HG02588 (cell line): ENCODE results near the gene EIF3D.
A peak's percentile ranks its signal among the peaks of the same experiment; 100 is the strongest.

ENCODE experiments used
- ATAC-seq: cut with Tn5 transposase; IDR thresholded peaks from one replicate; pipeline ENCODE4 v1.9.1; 2021; ENCODE audit warnings: mild to moderate bottlenecking, moderate library complexity; ENCODE audit not compliant: unreplicated experiment

EIF3D gene

DNA sequence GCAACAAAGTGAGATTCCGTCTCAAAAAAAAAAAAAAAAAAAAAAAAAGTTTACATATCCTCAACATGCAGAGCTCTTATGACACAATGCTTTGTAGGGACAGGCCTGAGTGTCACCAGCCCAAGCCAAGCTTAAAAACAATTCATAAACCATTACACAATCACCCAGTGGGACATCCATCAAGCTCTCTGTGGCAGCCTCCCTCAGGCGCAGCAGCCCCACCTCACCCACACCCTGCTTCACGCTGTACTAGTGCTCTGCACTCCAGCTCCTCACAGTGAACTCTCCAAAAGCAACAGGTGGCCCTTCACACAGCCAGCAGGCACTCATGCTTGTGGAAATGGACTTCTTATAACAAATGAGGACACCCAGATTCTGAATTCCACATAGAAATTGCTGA, 18.6 kb downstream of the EIF3D start:
- no peak for ATAC-seq

DNA sequence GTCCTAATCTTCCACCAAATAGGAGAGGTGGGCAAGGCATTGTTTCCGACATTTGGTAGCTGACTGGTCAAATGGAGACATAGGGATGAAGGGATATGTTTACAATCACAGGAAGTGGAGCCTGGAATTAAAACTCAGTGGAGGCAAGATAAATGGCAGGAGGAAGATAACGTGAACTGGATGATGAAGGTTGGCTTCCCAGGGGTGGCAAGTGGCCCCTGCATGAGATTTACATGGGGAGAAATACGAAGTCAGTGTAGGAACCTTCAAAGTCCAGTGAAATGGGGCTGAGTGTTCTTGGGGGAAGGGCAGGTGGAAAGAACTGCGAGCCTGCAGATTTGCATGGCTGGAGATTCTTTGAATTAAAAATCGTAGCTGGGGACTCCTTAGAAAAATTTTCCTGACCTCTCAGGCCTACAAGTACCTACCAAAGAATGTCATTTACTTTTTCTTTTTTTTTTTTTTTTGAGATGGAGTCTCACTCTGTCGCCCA, 21.4 kb downstream of the EIF3D start:
- ATAC-seq, result no peak

GRCh38 chr22:36506637-36507517, 22.1 kb downstream of the EIF3D start, which contains the start of gene FOXRED2:
FOXRED2 (minus strand) TSS chr22:36507040; CDS start chr22:36506422, 618 bp downstream.
- peak; percentile 74 for ATAC-seq

- no peak for ATAC-seq
These were observed 22.8 kb downstream of the EIF3D start for GRCh38 chr22:36505998-36506635.

- no peak for ATAC-seq
These were observed 30.9 kb downstream of the EIF3D start for GRCh38 chr22:36497910-36498665.

DNA sequence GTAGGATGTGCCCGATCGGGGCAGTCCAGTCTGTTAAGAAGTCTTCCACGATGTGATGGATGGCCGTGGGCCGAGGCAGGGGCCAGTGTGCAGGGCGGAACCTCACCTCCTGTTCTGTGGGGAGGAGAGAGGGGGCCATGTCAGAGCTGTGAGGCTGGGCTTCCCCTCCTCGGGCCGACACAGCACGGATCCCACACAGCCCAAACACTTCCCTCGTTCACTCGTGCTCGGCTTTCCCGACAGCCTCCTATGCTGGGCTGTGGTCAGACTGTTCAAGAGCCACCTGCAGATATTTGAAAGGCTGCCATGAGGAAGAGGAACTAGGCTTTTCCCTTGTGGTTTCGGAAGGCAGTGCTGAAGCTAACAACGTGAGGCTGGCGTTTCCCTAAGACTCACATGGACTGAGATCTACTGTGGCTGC, 35.3 kb downstream of the EIF3D start:
- ATAC-seq, result no peak

DNA sequence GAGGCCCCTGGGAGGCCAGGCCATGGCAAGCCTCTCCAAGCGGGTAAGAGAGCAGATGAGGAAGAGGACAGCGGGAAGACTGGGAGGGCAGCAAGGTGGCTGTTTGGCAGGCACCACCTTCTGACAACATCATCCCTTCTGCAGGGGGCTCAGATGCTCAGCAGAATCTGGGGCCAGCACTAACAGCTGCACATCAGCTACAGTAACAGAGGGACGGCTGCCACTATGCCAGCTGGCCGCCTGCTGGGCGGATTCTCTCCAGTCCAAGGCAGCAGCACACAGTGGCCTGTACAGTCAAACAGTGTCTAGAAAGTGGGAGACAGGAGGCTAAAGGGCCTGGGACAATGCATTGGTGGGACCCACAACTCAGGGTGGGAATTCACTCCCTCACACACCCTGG, 36.9 kb downstream of the EIF3D start:
- no peak for ATAC-seq

DNA sequence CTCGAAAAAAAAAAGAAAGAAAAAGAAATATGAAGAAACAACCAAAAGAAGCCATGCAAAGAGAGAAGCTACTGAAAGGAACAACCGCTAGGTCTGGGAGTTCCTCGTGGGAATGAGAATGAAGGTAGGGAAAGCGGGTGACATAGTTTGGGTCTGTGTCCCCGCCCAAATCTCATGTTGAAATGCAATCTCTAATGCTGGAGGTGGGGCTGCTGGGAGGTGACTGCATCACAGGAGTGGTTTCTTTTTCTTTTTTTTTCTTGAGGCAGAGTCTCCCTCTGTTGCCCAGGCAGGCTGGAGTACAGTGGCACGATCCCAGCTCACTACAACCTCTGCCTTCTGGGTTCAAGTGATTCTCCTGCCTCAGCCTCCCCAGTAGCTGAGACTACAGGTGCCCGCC, 37.8 kb downstream of the EIF3D start:
- ATAC-seq, result no peak

- ATAC-seq, result no peak
These were observed 42.2 kb downstream of the EIF3D start for GRCh38 chr22:36486619-36487384.

DNA sequence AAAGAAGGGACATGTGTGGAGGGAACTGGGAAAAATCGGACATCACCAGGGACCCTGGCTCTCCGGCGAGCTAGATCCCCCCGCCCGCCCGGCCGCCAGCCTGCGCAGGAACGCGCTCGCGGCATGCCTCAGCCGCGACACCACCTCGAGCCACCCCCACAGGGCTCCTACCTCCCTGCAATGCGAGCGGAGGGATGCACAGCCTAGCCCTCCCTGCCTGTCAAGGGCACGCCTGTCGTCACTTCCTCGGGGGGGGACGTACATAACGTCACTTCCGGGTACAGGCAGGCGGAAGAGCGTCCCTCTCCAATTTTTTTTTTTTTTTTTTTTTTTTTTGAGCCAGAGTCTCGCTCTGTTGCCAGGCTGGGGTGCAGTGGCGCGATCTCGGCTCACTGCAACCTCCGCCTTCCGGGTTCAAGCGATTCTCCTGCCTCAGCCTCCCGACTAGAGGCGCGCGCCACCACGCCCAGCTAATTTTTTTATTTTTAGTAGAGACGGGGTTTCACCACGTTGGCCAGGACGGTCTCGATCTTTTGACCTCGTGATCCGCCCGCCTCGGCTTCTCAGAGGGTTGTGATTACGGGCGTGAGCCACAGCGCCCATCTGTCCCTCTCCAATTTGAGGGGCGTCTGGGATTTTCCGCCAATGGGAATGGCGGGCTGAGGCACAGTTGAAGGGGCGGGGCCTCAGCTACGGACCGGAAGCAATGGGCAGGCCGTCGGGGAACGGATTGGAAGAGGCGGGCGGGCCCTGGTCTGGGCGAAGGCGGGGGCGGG, 47.4 kb downstream of the EIF3D start, which contains the start of gene TXN2:
Gene TXN2, minus strand, starts transcription at position 248 of the 776 bp plus-strand sequence. CDS start 803 bp downstream, outside the sequence.
- peak; percentile 80 for ATAC-seq

DNA sequence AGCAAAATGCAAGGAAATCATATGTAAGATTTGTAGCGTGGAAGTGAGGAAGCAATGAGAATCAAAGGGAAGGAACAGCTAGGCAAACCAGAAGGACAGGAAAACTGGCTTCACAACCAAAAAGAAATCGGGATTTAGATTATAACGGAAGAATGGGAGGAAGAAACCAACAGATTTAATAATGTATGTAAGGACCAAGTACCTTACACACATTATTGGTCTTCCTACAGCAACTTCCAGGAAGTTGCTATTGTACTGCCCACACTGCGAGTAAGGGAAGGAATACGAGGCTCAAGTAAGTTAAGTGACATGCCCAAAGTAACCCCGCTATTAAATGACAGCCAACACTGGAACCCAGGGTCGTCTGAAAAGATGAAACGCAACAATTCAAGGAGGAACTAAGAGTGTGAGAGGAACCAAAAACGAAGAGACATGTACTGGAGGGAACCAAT, 48.0 kb downstream of the EIF3D start:
- no peak for ATAC-seq

- ATAC-seq, result no peak
These were observed 50.0 kb downstream of the EIF3D start for GRCh38 chr22:36478966-36479365.

GRCh38 chr22:36475341-36475740, 53.6 kb downstream of the EIF3D start:
- ATAC-seq, result no peak

GRCh38 chr22:36472689-36473088, 56.3 kb downstream of the EIF3D start:
- no peak for ATAC-seq

DNA sequence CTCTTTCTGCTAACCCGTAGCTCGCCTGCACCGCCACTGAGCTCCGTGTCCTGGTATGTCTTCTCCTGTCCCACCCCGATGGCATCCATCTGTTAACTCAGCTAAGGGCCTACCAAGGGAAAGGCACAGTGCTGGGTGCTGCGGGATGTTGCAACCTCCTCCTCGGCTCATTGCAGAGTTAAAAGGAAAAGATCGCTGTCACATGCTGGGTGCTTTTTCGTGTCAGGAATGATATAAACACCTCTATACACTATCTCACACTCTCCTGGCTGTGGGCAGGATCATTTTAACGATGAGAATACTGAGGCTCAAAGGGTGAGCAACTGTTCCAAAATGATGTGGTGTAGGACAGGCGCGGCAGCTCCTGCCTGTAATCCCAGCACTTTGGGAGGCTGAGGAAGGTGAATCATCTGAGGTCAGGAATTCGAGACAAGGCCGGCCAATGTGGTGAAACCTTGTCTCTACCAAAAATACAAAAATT, 57.6 kb downstream of the EIF3D start:
- ATAC-seq, result no peak

- ATAC-seq, result no peak
These were observed 58.0 kb downstream of the EIF3D start for GRCh38 chr22:36470994-36471331.

GRCh38 chr22:36470162-36470993, 58.6 kb downstream of the EIF3D start:
- no peak for ATAC-seq

- no peak for ATAC-seq
These were observed 59.8 kb downstream of the EIF3D start for GRCh38 chr22:36469094-36469710.
